HG03025 (cell line): ENCODE measurements around the gene KDM1A.
"Not testable (repeated sequence)": the region's sequence is repeated elsewhere in the genome, so short reads cannot be mapped to it uniquely, and the experiment has no call there.

Experiments
- ATAC-seq: cut with Tn5 transposase; IDR thresholded peaks from one replicate; pipeline ENCODE4 v1.9.1; 2021; ENCODE audit warnings: mild to moderate bottlenecking, moderate library complexity; ENCODE audit not compliant: unreplicated experiment, low FRiP score

Gene KDM1A

GRCh38 chr1:23019094-23019862, at the start of gene KDM1A:
Gene KDM1A (plus strand): TSS chr1:23019468. CDS start chr1:23019597, 129 bp downstream.
- ATAC-seq: peak; percentile 74

GRCh38 chr1:22970096-22970495, 49.2 kb upstream of the KDM1A start:
- no peak for ATAC-seq

- no peak for ATAC-seq
Observed at GRCh38 chr1:22971161-22971560, 48.1 kb upstream of the KDM1A start.

GRCh38 chr1:22971611-22972405, 47.5 kb upstream of the KDM1A start:
- ATAC-seq: no peak

GRCh38 chr1:22972760-22973159, 46.5 kb upstream of the KDM1A start, which contains the start of gene LACTBL1:
Gene LACTBL1 (minus strand): TSS chr1:22972866. CDS start chr1:22972316, 550 bp downstream.
- no peak for ATAC-seq

GRCh38 chr1:22975694-22976093, 43.6 kb upstream of the KDM1A start:
- no peak for ATAC-seq

GRCh38 chr1:22976127-22976460, 43.2 kb upstream of the KDM1A start:
- ATAC-seq: no peak

- no peak for ATAC-seq
Observed at GRCh38 chr1:22976461-22977243, 42.6 kb upstream of the KDM1A start.

- ATAC-seq: no peak
Observed at GRCh38 chr1:22978299-22978698, 41.0 kb upstream of the KDM1A start.

GRCh38 chr1:22980471-22980790, 38.8 kb upstream of the KDM1A start:
- not testable (repeated sequence) for ATAC-seq

- no peak for ATAC-seq
Observed at GRCh38 chr1:22983944-22984343, 35.3 kb upstream of the KDM1A start.

- ATAC-seq: not testable (repeated sequence)
Observed at GRCh38 chr1:22992384-22992783, 26.9 kb upstream of the KDM1A start.

GRCh38 chr1:22993220-22993795, 26.0 kb upstream of the KDM1A start:
- ATAC-seq: not testable (repeated sequence)

GRCh38 chr1:22995774-22996173, 23.5 kb upstream of the KDM1A start:
- no peak for ATAC-seq

- ATAC-seq: not testable (repeated sequence)
Observed at GRCh38 chr1:22997528-22997927, 21.7 kb upstream of the KDM1A start.

GRCh38 chr1:23000133-23000532, 19.1 kb upstream of the KDM1A start:
- ATAC-seq: not testable (repeated sequence)

- ATAC-seq: not testable (repeated sequence)
Observed at GRCh38 chr1:23002218-23002617, 17.1 kb upstream of the KDM1A start.

- no peak for ATAC-seq
Observed at GRCh38 chr1:23004112-23004511, 15.2 kb upstream of the KDM1A start.

GRCh38 chr1:23004769-23005168, 14.5 kb upstream of the KDM1A start:
- ATAC-seq: not testable (repeated sequence)

GRCh38 chr1:23007106-23007505, 12.2 kb upstream of the KDM1A start:
- no peak for ATAC-seq

GRCh38 chr1:23008901-23009300, 10.4 kb upstream of the KDM1A start:
- no peak for ATAC-seq
